SHP77 treated with DMSO at 0.1 percent for 48 hours (cell line): ENCODE measurements around the gene SOX8.

ENCODE experiments used
- DNase-seq: peaks from one replicate; lab custom pipeline; 2025; lab: John Stamatoyannopoulos, UW

The SOX8 gene

GRCh38 chr16:988471-989353 is 7.1 kb downstream of the SOX8 start:
- DNase-seq, result no peak

- DNase-seq, result no peak
These were observed 7.8 kb downstream of the SOX8 start for GRCh38 chr16:989354-989814.

- DNase-seq, result no peak
These were observed 9.1 kb downstream of the SOX8 start for GRCh38 chr16:990516-991291.

GRCh38 chr16:991345-991744 is 9.8 kb downstream of the SOX8 start:
- DNase-seq, result no peak

GRCh38 chr16:991773-992172 is 10.2 kb downstream of the SOX8 start:
- no peak for DNase-seq

GRCh38 chr16:993731-994130 is 12.2 kb downstream of the SOX8 start:
- DNase-seq, result no peak

- no peak for DNase-seq
These were observed 13.5 kb downstream of the SOX8 start for GRCh38 chr16:995087-995486.

GRCh38 chr16:995783-996182 is 14.2 kb downstream of the SOX8 start:
- DNase-seq, result no peak

GRCh38 chr16:996681-997080 is 15.1 kb downstream of the SOX8 start:
- no peak for DNase-seq

- no peak for DNase-seq
These were observed 16.0 kb downstream of the SOX8 start for GRCh38 chr16:997440-998051.

- DNase-seq, result no peak
These were observed 16.6 kb downstream of the SOX8 start for GRCh38 chr16:998211-998610.

GRCh38 chr16:998615-999014 is 17.0 kb downstream of the SOX8 start:
- no peak for DNase-seq

- DNase-seq, result no peak
These were observed 18.1 kb downstream of the SOX8 start for GRCh38 chr16:999677-1000076.

GRCh38 chr16:1000608-1001007 is 19.0 kb downstream of the SOX8 start:
- no peak for DNase-seq

- DNase-seq, result no peak
These were observed 19.5 kb downstream of the SOX8 start for GRCh38 chr16:1001096-1001495.

- peak; percentile 2 for DNase-seq
These were observed 21.0 kb downstream of the SOX8 start for GRCh38 chr16:1002399-1003166.

- no peak for DNase-seq
These were observed 22.1 kb downstream of the SOX8 start for GRCh38 chr16:1003391-1004347.

- DNase-seq, result no peak
These were observed 23.7 kb downstream of the SOX8 start for GRCh38 chr16:1005286-1005685.

GRCh38 chr16:1006781-1007180 is 25.2 kb downstream of the SOX8 start:
- DNase-seq, result no peak

- DNase-seq, result no peak
These were observed 25.8 kb downstream of the SOX8 start for GRCh38 chr16:1007284-1007850.
